ENCODE measurements around the gene ANO4.
A peak's percentile ranks its signal among the peaks of the same experiment; 100 is the strongest.

ANO4 gene

DNA sequence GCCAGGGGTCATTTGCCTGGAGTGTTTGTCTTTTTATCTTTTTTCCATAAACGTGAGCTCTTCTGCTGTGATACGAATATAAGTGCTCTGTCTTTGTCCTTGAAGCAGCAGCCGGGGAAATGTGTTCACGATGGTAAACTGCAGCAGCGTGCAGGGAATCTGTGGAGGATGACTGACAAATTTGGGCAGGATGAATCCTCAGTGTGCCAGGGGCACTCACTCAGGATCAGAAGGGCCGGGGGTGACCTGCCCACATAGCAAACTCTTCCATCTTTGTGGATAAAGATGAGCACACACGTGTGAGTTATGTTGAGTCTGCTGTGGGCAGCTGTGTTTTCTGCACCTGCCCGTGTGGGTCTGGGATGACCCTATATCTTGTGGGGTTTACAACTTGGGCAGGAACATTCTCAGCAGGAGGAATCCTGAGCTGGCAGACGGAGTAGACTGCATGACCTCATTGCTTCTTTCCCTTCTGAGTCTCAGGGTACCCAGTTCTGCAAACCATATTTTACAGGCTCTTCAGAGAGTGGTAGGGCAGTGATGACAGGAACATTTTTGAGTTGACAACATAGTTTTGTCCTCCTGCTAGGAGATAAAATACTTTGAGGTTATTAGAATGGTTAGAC lies 711 bp downstream of the ANO4 start:
- TF ChIP-seq CSDC2 (CRISPR knock-in tag; IDR thresholded peaks at IDR 0.05) (no peak), ZFP30 (CRISPR knock-in tag; IDR thresholded peaks at IDR 0.05) (no peak), TCF4 (CRISPR knock-in tag; IDR thresholded peaks at IDR 0.05; ENCODE audit: borderline replicate concordance) (no peak), BACH2 (CRISPR knock-in tag; IDR thresholded peaks at IDR 0.05; ENCODE audit: borderline replicate concordance) (no peak), ZNF70 (CRISPR knock-in tag; IDR thresholded peaks at IDR 0.05) (no peak), ZFP3 (CRISPR knock-in tag; IDR thresholded peaks at IDR 0.05) (no peak), ESRRG (CRISPR knock-in tag; IDR thresholded peaks at IDR 0.05) (no peak), RARB (CRISPR knock-in tag; IDR thresholded peaks at IDR 0.05) (no peak)
- TF ChIP-seq, protein P1, sequence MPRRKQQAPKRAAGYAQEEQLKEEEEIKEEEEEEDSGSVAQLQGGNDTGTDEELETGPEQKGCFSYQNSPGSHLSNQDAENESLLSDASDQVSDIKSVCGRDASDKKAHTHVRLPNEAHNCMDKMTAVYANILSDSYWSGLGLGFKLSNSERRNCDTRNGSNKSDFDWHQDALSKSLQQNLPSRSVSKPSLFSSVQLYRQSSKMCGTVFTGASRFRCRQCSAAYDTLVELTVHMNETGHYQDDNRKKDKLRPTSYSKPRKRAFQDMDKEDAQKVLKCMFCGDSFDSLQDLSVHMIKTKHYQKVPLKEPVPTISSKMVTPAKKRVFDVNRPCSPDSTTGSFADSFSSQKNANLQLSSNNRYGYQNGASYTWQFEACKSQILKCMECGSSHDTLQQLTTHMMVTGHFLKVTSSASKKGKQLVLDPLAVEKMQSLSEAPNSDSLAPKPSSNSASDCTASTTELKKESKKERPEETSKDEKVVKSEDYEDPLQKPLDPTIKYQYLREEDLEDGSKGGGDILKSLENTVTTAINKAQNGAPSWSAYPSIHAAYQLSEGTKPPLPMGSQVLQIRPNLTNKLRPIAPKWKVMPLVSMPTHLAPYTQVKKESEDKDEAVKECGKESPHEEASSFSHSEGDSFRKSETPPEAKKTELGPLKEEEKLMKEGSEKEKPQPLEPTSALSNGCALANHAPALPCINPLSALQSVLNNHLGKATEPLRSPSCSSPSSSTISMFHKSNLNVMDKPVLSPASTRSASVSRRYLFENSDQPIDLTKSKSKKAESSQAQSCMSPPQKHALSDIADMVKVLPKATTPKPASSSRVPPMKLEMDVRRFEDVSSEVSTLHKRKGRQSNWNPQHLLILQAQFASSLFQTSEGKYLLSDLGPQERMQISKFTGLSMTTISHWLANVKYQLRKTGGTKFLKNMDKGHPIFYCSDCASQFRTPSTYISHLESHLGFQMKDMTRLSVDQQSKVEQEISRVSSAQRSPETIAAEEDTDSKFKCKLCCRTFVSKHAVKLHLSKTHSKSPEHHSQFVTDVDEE (CRISPR knock-in tag; IDR thresholded peaks at IDR 0.05), result no peak
- TF ChIP-seq, protein P2, sequence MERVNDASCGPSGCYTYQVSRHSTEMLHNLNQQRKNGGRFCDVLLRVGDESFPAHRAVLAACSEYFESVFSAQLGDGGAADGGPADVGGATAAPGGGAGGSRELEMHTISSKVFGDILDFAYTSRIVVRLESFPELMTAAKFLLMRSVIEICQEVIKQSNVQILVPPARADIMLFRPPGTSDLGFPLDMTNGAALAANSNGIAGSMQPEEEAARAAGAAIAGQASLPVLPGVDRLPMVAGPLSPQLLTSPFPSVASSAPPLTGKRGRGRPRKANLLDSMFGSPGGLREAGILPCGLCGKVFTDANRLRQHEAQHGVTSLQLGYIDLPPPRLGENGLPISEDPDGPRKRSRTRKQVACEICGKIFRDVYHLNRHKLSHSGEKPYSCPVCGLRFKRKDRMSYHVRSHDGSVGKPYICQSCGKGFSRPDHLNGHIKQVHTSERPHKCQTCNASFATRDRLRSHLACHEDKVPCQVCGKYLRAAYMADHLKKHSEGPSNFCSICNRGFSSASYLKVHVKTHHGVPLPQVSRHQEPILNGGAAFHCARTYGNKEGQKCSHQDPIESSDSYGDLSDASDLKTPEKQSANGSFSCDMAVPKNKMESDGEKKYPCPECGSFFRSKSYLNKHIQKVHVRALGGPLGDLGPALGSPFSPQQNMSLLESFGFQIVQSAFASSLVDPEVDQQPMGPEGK (CRISPR knock-in tag; IDR thresholded peaks at IDR 0.05; ENCODE audit: borderline replicate concordance), result no peak
- ATAC-seq, result peak; percentile 17; the same call in 2 of the 3 replicates

DNA sequence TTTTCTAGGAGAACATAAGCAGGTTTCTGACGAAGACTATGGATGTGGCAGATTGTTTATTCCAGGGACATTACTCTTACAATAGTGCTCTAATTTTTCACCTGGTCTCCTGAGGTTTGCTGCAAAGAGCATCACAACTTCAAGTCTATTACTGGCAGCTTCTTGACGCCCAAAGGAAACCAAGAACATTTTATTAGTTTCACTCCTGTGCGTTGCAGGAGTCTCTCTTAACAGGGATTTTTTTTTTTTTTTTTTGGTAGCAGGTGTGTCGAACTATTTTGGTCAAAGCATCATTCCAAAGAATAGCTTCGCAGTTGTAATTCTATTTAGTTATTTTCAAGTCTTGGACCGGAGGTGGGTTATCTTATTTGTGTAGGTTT lies 1.2 kb downstream of the ANO4 start:
- no peak for ATAC-seq
- TF ChIP-seq TCF4 (CRISPR knock-in tag; IDR thresholded peaks at IDR 0.05; ENCODE audit: borderline replicate concordance) (no peak), GLIS3 (CRISPR knock-in tag; IDR thresholded peaks at IDR 0.05) (no peak), ZNF565 (CRISPR knock-in tag; conservative IDR thresholded peaks at IDR 0.05; ENCODE audit: low read depth) (no peak), SNAI2 (CRISPR knock-in tag; IDR thresholded peaks at IDR 0.05) (no peak), ZFP3 (CRISPR knock-in tag; IDR thresholded peaks at IDR 0.05) (no peak), ARNTL (CRISPR knock-in tag; IDR thresholded peaks at IDR 0.05; ENCODE audit: borderline replicate concordance, low read depth) (no peak), BACH2 (CRISPR knock-in tag; IDR thresholded peaks at IDR 0.05; ENCODE audit: borderline replicate concordance) (no peak), ZNF8 (CRISPR knock-in tag; IDR thresholded peaks at IDR 0.05) (no peak), RARB (CRISPR knock-in tag; IDR thresholded peaks at IDR 0.05) (no peak), PPARA (CRISPR knock-in tag; IDR thresholded peaks at IDR 0.05; ENCODE audit: borderline replicate concordance) (no peak), ESRRG (CRISPR knock-in tag; IDR thresholded peaks at IDR 0.05) (no peak), OSR1 (CRISPR knock-in tag; IDR thresholded peaks at IDR 0.05) (no peak), ZFP30 (CRISPR knock-in tag; IDR thresholded peaks at IDR 0.05) (no peak), ZC3H10 (CRISPR knock-in tag; IDR thresholded peaks at IDR 0.05) (no peak), CSDC2 (CRISPR knock-in tag; IDR thresholded peaks at IDR 0.05) (no peak)
- TF ChIP-seq, protein P1 (CRISPR knock-in tag; IDR thresholded peaks at IDR 0.05), result no peak
- TF ChIP-seq, protein P2 (CRISPR knock-in tag; IDR thresholded peaks at IDR 0.05; ENCODE audit: borderline replicate concordance), result no peak
- TF ChIP-seq, protein P3, sequence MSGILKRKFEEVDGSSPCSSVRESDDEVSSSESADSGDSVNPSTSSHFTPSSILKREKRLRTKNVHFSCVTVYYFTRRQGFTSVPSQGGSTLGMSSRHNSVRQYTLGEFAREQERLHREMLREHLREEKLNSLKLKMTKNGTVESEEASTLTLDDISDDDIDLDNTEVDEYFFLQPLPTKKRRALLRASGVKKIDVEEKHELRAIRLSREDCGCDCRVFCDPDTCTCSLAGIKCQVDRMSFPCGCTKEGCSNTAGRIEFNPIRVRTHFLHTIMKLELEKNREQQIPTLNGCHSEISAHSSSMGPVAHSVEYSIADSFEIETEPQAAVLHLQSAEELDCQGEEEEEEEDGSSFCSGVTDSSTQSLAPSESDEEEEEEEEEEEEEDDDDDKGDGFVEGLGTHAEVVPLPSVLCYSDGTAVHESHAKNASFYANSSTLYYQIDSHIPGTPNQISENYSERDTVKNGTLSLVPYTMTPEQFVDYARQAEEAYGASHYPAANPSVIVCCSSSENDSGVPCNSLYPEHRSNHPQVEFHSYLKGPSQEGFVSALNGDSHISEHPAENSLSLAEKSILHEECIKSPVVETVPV (CRISPR knock-in tag; IDR thresholded peaks at IDR 0.05), result no peak
- TF ChIP-seq, protein P4, sequence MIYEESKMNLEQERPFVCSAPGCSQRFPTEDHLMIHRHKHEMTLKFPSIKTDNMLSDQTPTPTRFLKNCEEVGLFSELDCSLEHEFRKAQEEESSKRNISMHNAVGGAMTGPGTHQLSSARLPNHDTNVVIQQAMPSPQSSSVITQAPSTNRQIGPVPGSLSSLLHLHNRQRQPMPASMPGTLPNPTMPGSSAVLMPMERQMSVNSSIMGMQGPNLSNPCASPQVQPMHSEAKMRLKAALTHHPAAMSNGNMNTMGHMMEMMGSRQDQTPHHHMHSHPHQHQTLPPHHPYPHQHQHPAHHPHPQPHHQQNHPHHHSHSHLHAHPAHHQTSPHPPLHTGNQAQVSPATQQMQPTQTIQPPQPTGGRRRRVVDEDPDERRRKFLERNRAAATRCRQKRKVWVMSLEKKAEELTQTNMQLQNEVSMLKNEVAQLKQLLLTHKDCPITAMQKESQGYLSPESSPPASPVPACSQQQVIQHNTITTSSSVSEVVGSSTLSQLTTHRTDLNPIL (CRISPR knock-in tag; IDR thresholded peaks at IDR 0.05; ENCODE audit: low read depth), result no peak
- TF ChIP-seq, protein P5, sequence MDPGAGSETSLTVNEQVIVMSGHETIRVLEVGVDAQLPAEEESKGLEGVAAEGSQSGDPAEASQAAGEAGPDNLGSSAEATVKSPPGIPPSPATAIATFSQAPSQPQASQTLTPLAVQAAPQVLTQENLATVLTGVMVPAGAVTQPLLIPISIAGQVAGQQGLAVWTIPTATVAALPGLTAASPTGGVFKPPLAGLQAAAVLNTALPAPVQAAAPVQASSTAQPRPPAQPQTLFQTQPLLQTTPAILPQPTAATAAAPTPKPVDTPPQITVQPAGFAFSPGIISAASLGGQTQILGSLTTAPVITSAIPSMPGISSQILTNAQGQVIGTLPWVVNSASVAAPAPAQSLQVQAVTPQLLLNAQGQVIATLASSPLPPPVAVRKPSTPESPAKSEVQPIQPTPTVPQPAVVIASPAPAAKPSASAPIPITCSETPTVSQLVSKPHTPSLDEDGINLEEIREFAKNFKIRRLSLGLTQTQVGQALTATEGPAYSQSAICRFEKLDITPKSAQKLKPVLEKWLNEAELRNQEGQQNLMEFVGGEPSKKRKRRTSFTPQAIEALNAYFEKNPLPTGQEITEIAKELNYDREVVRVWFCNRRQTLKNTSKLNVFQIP (CRISPR knock-in tag; IDR thresholded peaks at IDR 0.05; ENCODE audit: borderline replicate concordance, low read depth), result no peak
